Stimulated activated CD4-positive, alpha-beta T cell treated with anti-CD3 and anti-CD28 coated beads, Interleukin-4, amount 100 ng/mL, for 4 hours (primary cell): ENCODE data around the gene KRT35.
"Not testable (repeated sequence)": the region's sequence is repeated elsewhere in the genome, so short reads cannot be mapped to it uniquely, and the experiment has no call there.

Source experiments
- DNase-seq, 2 experiments: peaks; one replicate each; pipeline ENCODE4 v3.0.0-alpha.2; 2020

The KRT35 gene

GRCh38 chr17:41451154-41451728 lies 29.7 kb downstream of the KRT35 start:
- no peak for DNase-seq

GRCh38 chr17:41449008-41449407 lies 31.9 kb downstream of the KRT35 start:
- DNase-seq, result no peak

GRCh38 chr17:41448506-41448905 lies 32.4 kb downstream of the KRT35 start:
- no peak for DNase-seq

GRCh38 chr17:41446806-41447205 lies 34.1 kb downstream of the KRT35 start:
- DNase-seq, result no peak

- no peak for DNase-seq
These were observed 36.3 kb downstream of the KRT35 start for GRCh38 chr17:41444640-41445039.

- no peak for DNase-seq
These were observed 36.8 kb downstream of the KRT35 start for GRCh38 chr17:41444186-41444585.

- DNase-seq, result no peak
These were observed 38.2 kb downstream of the KRT35 start for GRCh38 chr17:41442739-41443138.

GRCh38 chr17:41440531-41441033 lies 40.4 kb downstream of the KRT35 start, which contains the start of gene KRT38:
KRT38 (minus strand) TSS chr17:41440983; CDS start chr17:41440921, 62 bp downstream.
- DNase-seq, result no peak

GRCh38 chr17:41439375-41439774 lies 41.6 kb downstream of the KRT35 start:
- no peak for DNase-seq

- DNase-seq, result no peak
These were observed 43.2 kb downstream of the KRT35 start for GRCh38 chr17:41437769-41438168.

GRCh38 chr17:41437254-41437653 lies 43.7 kb downstream of the KRT35 start:
- DNase-seq, result no peak

- no peak for DNase-seq
These were observed 46.5 kb downstream of the KRT35 start for GRCh38 chr17:41434415-41434814.

GRCh38 chr17:41434005-41434404 lies 46.9 kb downstream of the KRT35 start:
- no peak for DNase-seq

- DNase-seq, result no peak
These were observed 47.4 kb downstream of the KRT35 start for GRCh38 chr17:41433586-41433985.

GRCh38 chr17:41430376-41430775 lies 50.6 kb downstream of the KRT35 start:
- not testable (repeated sequence) for DNase-seq

- no peak for DNase-seq
These were observed 51.3 kb downstream of the KRT35 start for GRCh38 chr17:41429667-41430066.

- no peak for DNase-seq
These were observed 52.2 kb downstream of the KRT35 start for GRCh38 chr17:41428591-41429291.
